HG03103 (cell line): Measurements from ENCODE around the gene FRA10AC1.
"Not testable (repeated sequence)": the region's sequence is repeated elsewhere in the genome, so short reads cannot be mapped to it uniquely, and the experiment has no call there.

ENCODE experiments used
- ATAC-seq: cut with Tn5 transposase; IDR thresholded peaks from one replicate; pipeline ENCODE4 v1.9.1; 2021; ENCODE audit warnings: low read depth; ENCODE audit not compliant: unreplicated experiment

FRA10AC1 gene

GRCh38 chr10:93703841-93704240, 1.4 kb upstream of the FRA10AC1 start:
- ATAC-seq: no peak

DNA sequence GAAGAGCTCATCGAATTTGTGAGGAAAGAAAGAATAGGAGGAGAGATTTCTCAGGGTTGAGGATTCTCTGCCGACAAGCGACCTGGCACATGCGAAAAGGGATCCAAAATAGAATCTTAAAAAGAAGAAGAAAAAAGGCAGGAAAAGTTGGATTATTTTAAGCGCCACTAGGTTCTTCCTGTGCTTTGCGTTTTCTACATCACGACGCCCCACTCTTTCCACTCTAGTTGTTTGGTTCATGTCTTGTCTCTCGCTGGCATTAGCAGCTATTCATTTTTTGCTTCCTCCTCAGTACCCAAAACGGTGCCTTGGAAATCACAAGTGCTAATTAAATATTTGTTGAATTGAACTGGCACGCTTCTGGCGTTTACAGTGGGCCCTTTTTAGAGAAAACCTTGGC, 674 bp upstream of the FRA10AC1 start:
- ATAC-seq: no peak

- ATAC-seq: peak; percentile 6
Observed at GRCh38 chr10:93701866-93702209, 554 bp downstream of the FRA10AC1 start.

DNA sequence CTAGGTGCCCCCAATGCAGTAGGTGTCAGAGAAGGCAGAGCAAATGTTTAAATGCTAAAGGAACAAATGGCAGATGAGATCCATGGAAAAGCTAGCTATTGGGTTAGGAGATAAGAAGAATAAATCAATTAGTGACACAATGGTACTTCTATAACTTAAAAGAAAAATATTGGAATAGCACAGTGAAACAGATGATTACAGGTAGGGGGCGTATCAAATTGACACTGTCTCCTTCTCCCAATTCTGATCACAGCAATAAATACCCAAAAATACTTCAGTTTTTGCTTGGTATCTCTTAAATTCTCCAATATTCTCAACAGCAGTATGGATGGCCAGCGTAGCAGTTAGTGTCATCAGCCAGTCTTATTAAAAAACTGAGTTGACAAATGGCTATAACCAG, 5.2 kb downstream of the FRA10AC1 start:
- ATAC-seq: no peak

DNA sequence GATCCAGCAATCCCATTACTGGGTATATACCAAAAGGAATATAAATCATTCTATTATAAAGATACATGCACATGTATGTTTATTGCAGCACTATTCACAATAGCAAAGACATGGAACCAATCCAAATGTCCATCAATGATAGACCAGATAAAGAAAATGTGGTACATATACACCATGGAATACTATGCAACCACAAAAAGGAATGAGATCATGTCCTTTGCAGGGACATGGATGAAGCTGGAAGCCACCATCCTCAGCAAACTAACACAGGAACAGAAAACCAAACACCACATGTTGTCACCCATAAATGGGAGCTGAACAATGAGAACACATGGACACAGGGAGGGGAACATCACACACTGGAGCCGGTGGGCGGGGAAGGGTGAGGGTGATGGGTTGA, 5.8 kb downstream of the FRA10AC1 start:
- ATAC-seq: not testable (repeated sequence)

- no peak for ATAC-seq
Observed at GRCh38 chr10:93695740-93696139, 6.7 kb downstream of the FRA10AC1 start.

DNA sequence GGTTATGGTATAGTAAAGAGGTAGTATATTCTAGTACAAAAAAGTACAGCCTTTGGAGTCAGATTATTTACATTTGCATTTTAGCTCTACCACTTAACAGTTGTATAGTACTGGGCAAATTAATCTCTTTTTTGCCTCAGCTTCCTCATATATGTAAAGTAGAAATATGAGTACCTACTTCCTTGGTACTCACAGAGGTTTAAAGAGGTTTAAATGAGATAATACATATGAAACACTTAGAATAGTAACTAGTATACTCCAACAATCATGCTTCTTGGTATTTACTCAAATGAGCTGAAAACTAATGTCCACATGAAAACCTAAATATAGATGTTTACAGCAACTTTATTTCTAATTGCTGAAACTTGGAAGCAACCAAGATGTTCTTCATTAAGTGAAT, 14.7 kb downstream of the FRA10AC1 start:
- no peak for ATAC-seq

DNA sequence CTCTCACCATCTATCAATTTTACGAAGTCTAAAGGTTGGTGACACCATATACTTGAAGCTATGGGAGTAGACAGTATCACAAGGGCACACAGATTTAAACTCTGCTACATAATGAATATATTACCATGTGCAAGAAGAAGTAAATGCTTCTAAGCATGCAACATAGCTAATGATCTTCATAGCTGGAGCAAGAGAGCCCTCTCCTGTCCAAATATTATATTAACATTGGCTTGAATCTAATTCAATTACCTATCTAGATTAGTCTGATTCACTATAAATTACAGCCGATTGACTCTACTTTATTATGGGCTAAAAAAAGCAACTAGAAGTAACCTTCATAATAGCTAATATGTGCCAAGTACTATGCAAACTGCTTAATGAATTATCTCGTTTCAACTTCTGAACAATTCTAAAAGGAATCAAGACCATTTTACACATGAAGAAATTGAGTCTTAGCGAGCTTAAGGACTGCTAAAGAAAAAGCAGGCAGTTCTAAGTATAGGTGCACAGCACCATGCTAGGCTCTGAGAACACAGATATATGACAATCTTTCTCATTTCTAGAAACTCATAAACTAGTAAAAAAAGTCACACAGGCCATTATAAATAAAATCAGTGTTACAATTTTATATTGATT, 21.9 kb downstream of the FRA10AC1 start:
- no peak for ATAC-seq

DNA sequence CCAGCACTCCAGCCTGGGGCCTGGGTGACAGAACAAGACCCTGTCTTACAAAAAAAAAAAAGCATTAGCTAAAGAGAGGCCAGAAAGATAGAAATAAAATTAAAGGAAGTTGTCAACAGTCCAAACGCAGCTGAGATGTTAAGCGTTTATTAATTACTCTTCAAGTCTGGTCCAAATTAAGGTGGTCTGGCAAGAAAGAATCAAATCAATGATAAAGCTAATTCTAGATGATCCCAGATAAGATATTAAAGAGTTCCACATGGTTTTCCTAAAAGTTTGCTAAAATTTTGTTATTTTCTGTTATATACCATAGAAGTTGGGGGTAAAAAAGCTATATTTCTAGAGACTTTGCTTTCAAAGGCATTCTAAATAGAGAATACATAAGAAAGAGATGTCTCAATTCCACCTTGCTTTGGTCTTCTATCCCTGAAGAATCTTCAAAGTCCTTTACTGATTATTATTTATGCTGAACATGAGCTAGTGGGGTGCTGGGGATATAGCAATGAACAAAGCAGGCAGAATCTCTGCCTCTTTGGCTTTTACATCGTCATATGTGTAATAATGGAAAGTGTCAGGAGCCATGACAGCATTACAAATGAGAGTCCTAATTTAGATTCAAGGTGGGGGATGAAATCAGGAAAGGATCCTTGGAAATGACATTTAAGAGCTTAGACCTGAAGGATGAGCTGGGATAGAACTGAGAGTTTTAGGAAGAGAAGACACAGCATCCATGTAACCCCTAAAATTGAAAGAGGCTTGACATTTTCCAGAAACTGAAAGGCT, 23.4 kb downstream of the FRA10AC1 start:
- ATAC-seq: no peak

GRCh38 chr10:93678386-93678785, 24.0 kb downstream of the FRA10AC1 start:
- ATAC-seq: no peak

GRCh38 chr10:93673791-93674190, 28.6 kb downstream of the FRA10AC1 start:
- no peak for ATAC-seq

GRCh38 chr10:93672890-93673289, 29.5 kb downstream of the FRA10AC1 start:
- ATAC-seq: no peak

DNA sequence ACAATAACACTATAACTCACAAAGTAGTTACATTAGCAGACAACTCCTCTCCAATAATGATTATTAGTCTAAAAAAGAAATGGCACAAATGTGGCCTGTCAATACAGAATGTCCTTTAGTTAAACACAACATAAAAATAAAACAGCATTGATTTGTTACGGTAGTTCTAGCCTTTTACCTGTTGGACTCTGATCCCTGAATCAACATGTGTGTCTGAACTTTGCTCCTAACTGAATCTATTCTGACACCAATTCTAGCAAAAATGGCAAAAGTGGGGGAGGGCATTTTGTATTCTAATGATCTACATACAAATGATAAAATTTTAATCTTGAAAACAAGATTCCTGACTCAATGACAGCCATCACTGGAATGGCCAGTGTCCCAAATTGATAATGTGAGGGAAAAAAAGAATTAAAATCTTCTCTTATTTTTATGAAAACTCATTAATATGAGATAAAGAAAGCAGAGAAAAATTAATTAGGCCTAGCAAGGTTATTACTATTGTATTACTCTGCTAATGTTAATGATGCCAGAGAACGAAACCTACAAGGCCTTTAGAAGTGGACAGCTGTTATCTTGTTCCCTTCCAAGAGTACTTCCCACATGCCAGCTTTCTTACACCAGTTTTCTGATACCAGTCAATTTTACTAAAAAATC, 30.2 kb downstream of the FRA10AC1 start:
- no peak for ATAC-seq

- ATAC-seq: no peak
Observed at GRCh38 chr10:93671042-93671441, 31.4 kb downstream of the FRA10AC1 start.

DNA sequence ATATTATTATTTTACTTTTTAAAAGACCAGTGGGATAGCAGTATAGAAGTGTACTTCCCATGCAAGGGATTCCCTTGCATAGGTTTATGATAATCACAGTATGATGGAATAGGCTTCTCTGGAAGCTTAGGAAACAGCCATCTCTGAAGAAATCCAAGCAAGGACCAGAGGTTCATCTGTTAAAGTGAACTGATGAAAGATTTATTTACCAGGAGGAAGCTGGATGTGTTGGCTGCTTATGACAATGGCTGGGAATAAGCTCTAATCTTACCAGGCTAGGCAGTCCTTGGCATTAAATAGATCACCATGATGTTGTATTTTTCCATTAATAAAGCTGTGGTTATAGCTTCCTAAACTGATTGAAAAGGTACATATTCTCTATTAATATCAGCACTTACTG, 32.0 kb downstream of the FRA10AC1 start:
- no peak for ATAC-seq

- no peak for ATAC-seq
Observed at GRCh38 chr10:93667795-93668194, 34.6 kb downstream of the FRA10AC1 start.

- no peak for ATAC-seq
Observed at GRCh38 chr10:93666030-93666429, 36.4 kb downstream of the FRA10AC1 start.

DNA sequence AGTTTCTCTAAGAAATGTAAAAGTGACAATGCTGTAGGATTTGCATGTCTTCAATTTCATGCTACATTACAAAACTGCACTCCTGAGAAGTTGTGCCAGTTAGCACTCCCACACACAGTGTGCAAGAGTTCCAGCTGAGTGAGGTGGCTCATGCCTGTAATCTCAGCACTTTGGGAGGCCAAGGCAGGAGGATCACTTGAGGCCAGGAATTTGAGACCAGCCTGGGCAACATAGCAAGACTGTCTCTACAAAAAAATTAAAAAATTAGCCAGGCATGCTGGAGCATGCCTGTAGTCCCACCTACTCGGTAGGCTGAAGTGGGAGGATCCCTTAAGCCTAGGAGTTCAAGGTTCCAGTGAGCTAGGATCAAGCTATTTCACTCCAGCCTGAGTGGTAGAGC, 44.6 kb downstream of the FRA10AC1 start:
- no peak for ATAC-seq

DNA sequence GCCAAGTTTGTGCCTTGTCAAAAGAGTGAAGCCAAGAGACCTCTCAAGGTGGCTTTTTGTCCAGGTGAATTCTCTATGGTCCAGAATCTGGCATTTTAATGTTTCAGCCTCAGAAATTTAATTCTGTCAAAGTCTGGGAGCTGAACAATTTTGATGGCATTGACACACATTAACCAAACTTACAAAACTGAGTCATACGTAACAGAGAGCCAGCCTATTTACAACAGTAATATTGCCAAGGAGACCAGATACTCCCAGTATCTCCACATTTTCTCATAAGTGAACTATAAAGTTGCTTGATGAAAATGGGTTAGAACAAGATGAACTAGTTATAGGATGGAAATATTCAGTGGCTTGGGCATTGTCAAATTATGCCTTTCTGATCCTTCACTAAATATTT, 46.2 kb downstream of the FRA10AC1 start:
- no peak for ATAC-seq

- no peak for ATAC-seq
Observed at GRCh38 chr10:93654201-93654600, 48.2 kb downstream of the FRA10AC1 start.

DNA sequence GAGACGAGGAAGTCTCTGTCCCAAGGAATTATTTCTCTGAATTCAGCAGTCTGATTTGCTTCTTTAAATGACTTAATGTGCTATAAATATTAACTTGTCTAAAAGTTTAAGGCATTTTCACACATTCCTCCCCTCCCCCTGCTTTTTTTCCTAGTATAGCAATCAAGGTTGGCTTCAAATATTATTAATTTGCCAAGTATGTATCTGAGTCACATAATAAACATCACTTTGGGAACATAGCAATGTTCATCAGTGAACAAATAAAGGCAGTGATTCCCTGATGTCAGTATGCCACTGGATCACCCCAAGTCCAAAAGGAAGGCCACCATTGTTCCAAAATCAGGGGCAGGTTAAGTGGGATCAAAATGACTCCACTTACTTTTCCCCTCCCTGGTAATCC, 49.5 kb downstream of the FRA10AC1 start:
- ATAC-seq: no peak

GRCh38 chr10:93639791-93640190, 62.6 kb downstream of the FRA10AC1 start:
- no peak for ATAC-seq
